Forelimb muscle (tissue), 1 donor: ENCODE results near the gene ARHGEF28. TPM values are rescaled to one million over a fixed set of nuclear protein-coding genes. Genes with fewer than 3 reads are reported as not detected.

Experiments
- DNase-seq: peaks from one replicate; pipeline ENCODE4 v3.0.0-alpha.2; 2013; ENCODE audit warnings: low read depth
- polyA plus RNA-seq: library from polyadenylated mRNA; unstranded; fragments of 120-200 nt; gene quantifications from one replicate; pipeline ENCODE4 v1.2.1, GENCODE V29; 2013; ENCODE audit not compliant: insufficient read length

Gene ARHGEF28
- polyA plus RNA-seq, 1 donor: 2.7 TPM

DNA sequence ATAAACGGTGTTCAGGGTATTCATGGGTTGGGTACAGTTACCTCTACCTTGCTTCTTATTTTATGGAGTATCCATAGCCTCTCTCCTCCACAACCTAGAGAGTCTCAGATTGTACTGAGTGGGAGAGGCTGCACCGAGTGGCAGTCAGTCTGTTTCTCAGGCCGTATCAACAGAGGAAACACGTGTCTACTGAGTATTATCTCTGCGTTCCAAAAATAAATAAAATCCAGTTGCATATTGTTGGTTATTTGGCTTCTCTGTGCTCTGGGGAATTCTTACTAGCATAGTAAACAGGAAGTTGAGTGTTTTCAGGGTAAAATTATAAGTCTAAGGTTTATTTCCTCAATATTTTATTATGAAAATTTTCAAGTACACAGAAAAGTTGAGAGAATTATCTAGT lies 231.0 kb downstream of the ARHGEF28 start:
- DNase-seq: peak; percentile 17

GRCh38 chr5:73857446-73857845 lies 231.4 kb downstream of the ARHGEF28 start:
- no peak for DNase-seq

- DNase-seq: no peak
Observed at GRCh38 chr5:73858054-73858453, 232.1 kb downstream of the ARHGEF28 start.

- DNase-seq: no peak
Observed at GRCh38 chr5:73858776-73859175, 232.8 kb downstream of the ARHGEF28 start.

DNA sequence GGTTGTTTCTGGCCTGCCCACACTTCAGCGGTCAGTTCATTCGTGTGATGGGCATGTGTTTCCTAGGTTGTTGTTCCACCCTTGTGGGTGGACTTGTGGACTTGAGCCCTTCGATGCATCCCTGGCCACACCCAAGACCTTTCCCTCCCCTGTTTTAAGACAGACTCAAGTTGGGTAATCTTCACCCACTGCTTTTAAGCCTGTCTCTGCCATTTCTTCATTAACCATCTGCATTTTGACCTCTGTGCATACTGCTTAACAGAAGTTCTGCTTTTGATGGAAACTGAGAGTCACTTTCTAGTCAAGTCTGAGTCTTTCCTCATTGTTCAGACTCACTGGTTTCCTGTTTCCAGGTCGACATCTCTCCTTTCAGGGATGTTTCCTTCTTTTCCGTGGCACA lies 233.7 kb downstream of the ARHGEF28 start:
- no peak for DNase-seq

DNA sequence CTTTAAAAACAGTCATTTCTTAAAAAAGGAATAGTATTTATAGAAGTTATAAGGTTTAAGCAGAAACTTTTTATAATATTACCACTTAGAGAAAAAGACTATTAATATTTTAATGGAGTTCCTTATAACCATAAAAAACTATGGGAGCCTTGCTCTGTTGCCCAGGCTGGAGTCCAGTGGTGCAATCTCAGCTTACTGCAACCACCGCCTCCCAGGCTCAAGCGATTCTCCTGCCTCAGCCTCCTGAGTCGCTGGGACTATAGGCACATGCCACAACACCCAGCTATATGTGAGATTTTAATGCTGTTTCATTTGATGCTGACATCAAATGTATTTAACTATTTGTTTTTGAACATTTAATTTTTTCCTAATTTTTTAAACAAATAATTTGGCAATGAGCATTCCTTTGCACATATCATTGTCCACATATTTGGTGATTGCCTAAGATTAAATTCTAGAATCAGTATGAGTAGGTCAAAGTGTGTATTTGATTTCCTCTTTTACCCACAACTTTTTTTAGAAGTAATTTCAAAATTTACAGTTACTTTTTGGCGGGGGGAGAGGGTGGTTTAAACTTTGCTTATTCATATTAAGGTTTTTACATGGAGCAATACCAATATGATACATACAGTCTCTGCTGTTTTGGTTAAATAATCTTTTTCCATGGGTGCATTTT lies 235.5 kb downstream of the ARHGEF28 start:
- no peak for DNase-seq

DNA sequence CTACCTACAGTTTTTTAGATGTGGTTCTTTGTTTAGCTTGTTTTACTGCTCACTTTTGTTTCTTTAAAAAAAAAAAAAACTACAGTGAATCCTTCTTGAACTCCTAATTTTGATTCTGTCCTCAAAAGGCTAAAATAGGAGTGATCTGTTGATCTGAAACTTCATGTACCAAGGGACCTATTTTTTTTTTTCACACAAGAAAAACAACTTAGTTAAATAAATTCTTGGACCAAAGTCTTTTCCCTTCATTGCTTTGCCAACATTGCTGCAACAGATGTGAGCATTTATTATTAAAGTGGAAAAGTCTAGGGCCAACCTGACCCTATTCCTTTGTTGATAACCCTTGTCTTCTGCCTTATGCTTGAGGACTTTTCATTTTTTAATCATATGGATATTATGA lies 236.8 kb downstream of the ARHGEF28 start:
- no peak for DNase-seq

DNA sequence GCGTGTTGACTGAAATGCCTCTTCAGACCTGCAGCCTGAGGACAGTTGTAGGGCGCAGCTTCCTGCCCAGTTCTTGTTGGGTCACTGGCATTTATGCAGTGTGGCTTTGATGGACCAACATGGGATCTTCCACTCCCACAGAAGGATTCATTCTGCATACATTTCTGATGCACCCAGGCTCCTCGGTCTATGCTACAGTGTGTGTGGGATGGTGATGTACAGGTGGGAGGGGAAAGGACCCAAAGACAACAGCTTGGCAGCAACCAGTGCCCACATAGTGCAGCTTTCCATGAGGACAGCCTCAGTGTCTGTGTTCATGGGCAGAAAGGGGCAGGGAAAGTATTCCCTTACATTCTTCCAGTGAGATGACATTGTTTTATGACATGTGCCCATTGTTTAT lies 237.9 kb downstream of the ARHGEF28 start:
- DNase-seq: no peak

- DNase-seq: no peak
Observed at GRCh38 chr5:73865315-73865714, 239.3 kb downstream of the ARHGEF28 start.

DNA sequence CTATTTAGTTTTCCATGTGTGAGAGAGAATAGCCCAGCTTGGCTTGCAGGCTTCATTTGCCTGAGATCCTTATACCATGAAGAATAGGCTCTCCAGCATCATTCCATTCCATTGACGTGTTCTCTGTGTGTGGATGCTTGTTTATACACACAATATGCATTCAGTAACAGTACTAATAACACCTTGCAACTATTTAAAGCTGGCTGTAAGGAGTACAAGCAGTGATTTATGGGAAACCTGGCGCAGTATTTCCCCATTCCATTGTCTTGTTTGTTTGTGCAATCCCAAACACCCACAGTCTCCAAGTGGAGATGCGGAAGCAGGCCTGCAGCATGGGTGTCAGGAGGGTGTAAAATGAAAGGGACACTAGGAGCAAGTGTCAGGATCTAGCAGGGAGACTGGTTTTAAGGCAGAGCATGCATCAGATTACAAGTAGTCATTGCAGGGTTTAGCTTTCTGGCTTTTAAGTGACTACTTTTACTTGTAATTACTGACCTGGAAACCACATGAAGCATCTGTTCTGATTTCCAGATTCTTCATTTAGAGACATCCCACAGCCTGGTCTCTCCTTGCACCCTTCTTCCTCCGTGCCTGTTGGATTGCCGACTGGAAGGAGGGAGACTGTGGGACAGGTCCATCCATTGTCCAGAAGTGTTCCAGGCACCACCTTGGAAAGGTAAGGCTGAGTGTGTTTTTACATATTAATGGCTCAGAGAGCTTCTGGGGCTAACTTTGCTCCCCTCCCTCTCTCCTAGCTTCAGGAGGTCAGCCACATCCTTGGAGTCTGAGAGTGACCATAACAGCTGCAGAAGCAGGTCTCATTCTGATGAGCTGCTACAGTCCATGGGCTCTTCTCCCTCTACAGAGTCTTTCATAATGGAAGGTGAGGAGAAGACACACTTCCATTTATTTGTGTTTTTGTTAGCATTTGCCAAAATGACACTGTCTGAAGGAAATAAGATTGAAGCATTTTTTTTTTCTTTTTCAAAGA lies 241.6 kb downstream of the ARHGEF28 start:
- no peak for DNase-seq

DNA sequence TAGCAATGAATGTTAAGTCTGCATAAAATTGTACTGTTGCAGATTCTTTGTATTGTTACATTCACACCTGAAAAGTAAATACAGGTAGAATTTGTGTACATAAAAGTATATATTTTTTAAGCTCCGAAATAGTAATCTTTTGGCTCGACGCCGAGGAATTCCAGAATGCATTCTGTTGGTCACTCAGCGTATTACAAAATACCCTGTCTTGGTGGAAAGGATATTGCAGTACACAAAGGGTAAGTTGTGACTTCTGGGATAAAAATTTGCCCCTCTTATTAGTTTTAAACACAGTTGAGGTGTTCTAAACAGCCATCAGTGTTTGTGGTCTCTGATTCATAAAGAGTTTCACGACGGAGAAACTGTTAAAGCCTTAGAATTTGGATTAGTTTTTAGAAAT lies 257.6 kb downstream of the ARHGEF28 start:
- DNase-seq: no peak

DNA sequence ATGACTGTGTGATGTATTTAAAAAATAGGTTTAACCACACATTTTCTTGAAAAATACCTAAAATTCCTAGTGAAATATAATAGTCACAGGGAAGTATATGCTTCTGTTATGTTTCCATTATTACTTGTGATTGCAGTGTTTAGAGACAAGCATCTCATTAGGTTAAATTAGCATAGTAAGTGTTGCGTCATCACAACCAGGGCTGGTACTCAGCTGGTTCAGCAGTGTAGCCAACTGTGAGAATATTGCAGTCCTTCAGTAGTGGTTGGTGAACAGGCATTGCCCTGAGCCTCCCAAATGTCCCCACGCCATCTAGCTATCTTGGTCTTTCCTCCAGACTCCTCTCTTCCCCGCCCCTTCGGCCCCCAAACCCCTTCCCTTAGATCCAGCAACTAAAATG lies 261.7 kb downstream of the ARHGEF28 start:
- DNase-seq: no peak

GRCh38 chr5:73890569-73890968 lies 264.6 kb downstream of the ARHGEF28 start:
- DNase-seq: no peak

GRCh38 chr5:73892218-73892617 lies 266.2 kb downstream of the ARHGEF28 start:
- no peak for DNase-seq

GRCh38 chr5:73892806-73893205 lies 266.8 kb downstream of the ARHGEF28 start:
- no peak for DNase-seq

DNA sequence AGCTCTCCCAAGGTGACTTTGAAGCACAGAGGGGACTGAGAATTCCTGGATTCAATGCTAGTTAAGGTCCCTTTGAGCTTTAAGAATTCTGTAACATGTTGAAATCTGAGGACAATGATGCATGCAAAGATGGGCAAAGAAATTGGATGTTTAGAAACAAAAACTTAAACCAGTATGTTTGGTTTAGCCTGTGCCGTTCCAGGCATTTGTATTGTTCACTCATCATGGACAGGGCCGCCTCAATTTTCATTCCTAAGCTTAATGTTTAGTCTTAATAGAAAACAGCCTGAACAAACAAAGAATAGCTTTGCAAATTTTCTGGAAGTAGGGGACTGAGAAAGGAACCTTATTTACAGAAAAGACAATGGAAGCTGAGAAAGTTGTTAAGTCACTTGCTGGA lies 267.8 kb downstream of the ARHGEF28 start:
- no peak for DNase-seq

- no peak for DNase-seq
Observed at GRCh38 chr5:73894860-73895259, 268.9 kb downstream of the ARHGEF28 start.

DNA sequence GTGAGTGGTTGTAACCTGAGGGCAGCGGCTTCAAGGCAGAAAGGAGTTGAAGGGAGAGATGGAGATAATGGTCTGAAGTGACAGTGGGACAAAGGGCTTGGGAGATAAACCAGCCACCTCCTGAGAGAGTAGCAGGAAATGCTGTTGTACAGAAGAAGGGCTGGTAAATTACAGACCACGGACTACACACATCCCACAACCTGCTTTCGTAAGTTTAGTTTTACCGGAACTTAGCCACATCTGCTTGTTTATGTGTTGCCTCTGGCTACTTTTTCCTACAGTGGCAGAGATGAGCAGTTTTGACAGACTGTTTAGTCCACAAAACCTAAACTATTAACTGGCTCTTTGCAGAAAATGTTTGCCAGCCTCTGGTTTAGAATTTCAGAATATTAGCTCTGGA lies 269.5 kb downstream of the ARHGEF28 start:
- DNase-seq: no peak

DNA sequence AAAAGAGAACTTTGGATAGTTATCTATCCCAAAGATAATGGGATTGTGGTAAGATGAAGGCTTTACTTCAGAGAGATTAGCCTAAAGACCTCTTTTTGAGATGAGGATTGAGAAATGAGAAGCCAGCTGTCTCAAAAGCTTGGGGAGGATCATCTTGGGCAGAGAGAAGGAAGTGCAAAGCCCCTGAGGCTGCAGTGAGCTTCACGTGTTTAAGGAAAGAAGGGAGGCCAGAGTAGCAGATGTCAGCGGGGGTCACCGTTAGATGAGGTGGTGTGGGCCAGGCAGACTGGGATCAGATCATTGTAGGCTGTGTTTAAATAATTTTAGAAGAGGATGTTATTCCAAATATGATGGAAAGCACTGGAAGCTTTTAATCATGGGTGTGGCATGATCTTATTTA lies 270.1 kb downstream of the ARHGEF28 start:
- DNase-seq: no peak

DNA sequence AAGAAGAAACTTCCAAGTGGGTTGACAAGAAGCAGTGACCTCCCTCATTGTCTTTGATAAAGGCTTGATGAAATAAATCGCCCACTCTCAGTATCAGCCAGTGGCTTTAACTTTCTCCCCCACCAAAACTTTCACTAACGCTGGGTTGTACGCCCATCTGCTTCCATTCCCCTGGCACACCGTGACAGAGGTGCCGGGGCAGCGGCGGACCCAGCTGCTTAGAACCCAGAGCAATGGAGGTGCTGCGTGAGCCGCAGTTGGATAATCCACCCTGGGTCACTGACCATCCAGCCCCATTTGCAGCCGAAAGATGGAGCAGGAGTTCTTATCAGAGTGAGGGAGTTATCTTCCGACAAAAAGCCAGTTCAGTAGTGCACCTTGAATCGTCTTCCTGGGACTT lies 270.7 kb downstream of the ARHGEF28 start:
- DNase-seq: no peak

GRCh38 chr5:73897893-73898292 lies 271.9 kb downstream of the ARHGEF28 start:
- DNase-seq: no peak

- DNase-seq: no peak
Observed at GRCh38 chr5:73899055-73899454, 273.1 kb downstream of the ARHGEF28 start.

DNA sequence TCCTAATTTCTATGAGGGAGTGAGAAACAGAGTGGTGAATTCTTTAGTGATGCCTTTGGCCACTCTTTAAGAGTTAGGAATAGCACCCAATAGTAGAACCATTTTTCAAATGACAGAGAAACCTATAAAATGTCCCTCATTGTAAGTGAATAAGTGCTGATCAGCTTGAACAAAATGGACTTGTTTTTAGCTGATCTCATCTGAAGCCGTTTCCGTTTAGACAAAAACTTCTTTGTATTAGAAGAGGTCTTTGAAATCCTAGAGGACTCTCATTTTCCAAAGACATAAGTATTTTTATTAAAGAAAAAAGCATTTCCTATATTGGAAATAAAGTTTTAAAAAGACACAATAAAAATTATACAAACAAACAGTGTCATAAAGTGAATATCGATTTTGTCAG lies 273.9 kb downstream of the ARHGEF28 start:
- no peak for DNase-seq
